ENCODE results near the gene SPCS2. TPM values are rescaled to one million over a fixed set of nuclear protein-coding genes. Genes with fewer than 3 reads are reported as not detected.
A peak's percentile ranks its signal among the peaks of the same experiment; 100 is the strongest.

SPCS2 gene
- total RNA-seq, 1 experiment from 2014 or later = 91.5 TPM

- H3K4me3 ChIP-seq (ENCODE audit: low read length) = no peak overlapping the region
- H3K36me3 ChIP-seq (ENCODE audit: insufficient read depth, low read length) = peaks cover 24% of the 10 kb centered on the region
- no peaks in the 10 kb centered on the region for H4K20me1 ChIP-seq (ENCODE audit: insufficient read depth, low read depth, low read length)
- H3K4me1 ChIP-seq (ENCODE audit: low read length) = no peaks in the 10 kb centered on the region; the same call in 1 of the 2 replicates
- no peaks in the 10 kb centered on the region for H3K79me2 ChIP-seq (ENCODE audit: low read length)
- no peaks in the 10 kb centered on the region for H3K9me3 ChIP-seq (ENCODE audit: low read length)
- no peak for DNase-seq
- H3K4me2 ChIP-seq (ENCODE audit: low read depth, low read length, poor library complexity, severe bottlenecking) = no peak overlapping the region
- H3K9ac ChIP-seq (ENCODE audit: low read length) = no peak overlapping the region
- no peak overlapping the region for H2AFZ ChIP-seq (ENCODE audit: low read length)
- H3K27ac ChIP-seq (ENCODE audit: low read length) = no peak overlapping the region
- H3K27me3 ChIP-seq (ENCODE audit: low read length) = no peaks in the 10 kb centered on the region
- no peaks in the 10 kb centered on the region for H3K9me2 ChIP-seq (replicated peaks; ENCODE audit: insufficient read depth, low read length)
Measured at GRCh38 chr11:74927496-74927895, 21.6 kb upstream of the SPCS2 start.

GRCh38 chr11:74929431-74930363 lies 19.4 kb upstream of the SPCS2 start:
- H3K4me2 ChIP-seq (ENCODE audit: low read depth, low read length, poor library complexity, severe bottlenecking) = no peak overlapping the region
- no peak overlapping the region for H3K9ac ChIP-seq (ENCODE audit: low read length)
- H3K4me3 ChIP-seq (ENCODE audit: low read length) = no peak overlapping the region
- H3K36me3 ChIP-seq (ENCODE audit: insufficient read depth, low read length) = peaks cover 39% of the 10 kb centered on the region
- peak overlapping the region; percentile 39 for H3K27ac ChIP-seq (ENCODE audit: low read length)
- H3K27me3 ChIP-seq (ENCODE audit: low read length) = no peaks in the 10 kb centered on the region
- H2AFZ ChIP-seq (ENCODE audit: low read length) = no peak overlapping the region
- no peaks in the 10 kb centered on the region for H4K20me1 ChIP-seq (ENCODE audit: insufficient read depth, low read depth, low read length)
- H3K79me2 ChIP-seq (ENCODE audit: low read length) = no peaks in the 10 kb centered on the region
- H3K4me1 ChIP-seq (ENCODE audit: low read length) = peaks cover 6% of the 10 kb centered on the region
- H3K9me2 ChIP-seq (replicated peaks; ENCODE audit: insufficient read depth, low read length) = no peaks in the 10 kb centered on the region
- DNase-seq = peak; percentile 95
- no peaks in the 10 kb centered on the region for H3K9me3 ChIP-seq (ENCODE audit: low read length)

GRCh38 chr11:74932169-74932568 lies 16.9 kb upstream of the SPCS2 start:
- peaks cover 64% of the 10 kb centered on the region for H3K36me3 ChIP-seq (ENCODE audit: insufficient read depth, low read length)

GRCh38 chr11:74932797-74933196 lies 16.3 kb upstream of the SPCS2 start:
- H3K27ac ChIP-seq (ENCODE audit: low read length) = no peak overlapping the region
- no peaks in the 10 kb centered on the region for H3K9me2 ChIP-seq (replicated peaks; ENCODE audit: insufficient read depth, low read length)
- no peaks in the 10 kb centered on the region for H4K20me1 ChIP-seq (ENCODE audit: insufficient read depth, low read depth, low read length)
- peaks cover 32% of the 10 kb centered on the region for H3K4me1 ChIP-seq (ENCODE audit: low read length)
- no peaks in the 10 kb centered on the region for H3K27me3 ChIP-seq (ENCODE audit: low read length)
- H3K4me2 ChIP-seq (ENCODE audit: low read depth, low read length, poor library complexity, severe bottlenecking) = no peak overlapping the region
- no peak overlapping the region for H3K9ac ChIP-seq (ENCODE audit: low read length)
- peaks cover 14% of the 10 kb centered on the region; the same call in 1 of the 2 replicates for H3K79me2 ChIP-seq (ENCODE audit: low read length)
- H3K9me3 ChIP-seq (ENCODE audit: low read length) = no peaks in the 10 kb centered on the region
- no peak for DNase-seq
- no peak overlapping the region for H3K4me3 ChIP-seq (ENCODE audit: low read length)
- H3K36me3 ChIP-seq (ENCODE audit: insufficient read depth, low read length) = peaks cover 61% of the 10 kb centered on the region
- no peak overlapping the region for H2AFZ ChIP-seq (ENCODE audit: low read length)

More at GRCh38 chr11:74932169-74932568, 16.9 kb upstream of the SPCS2 start:
- Histone ChIP-seq H3K9me2 (replicated peaks; ENCODE audit: insufficient read depth, low read length) (no peaks in the 10 kb centered on the region), H4K20me1 (ENCODE audit: insufficient read depth, low read depth, low read length) (no peaks in the 10 kb centered on the region), H2AFZ (ENCODE audit: low read length) (no peak overlapping the region), H3K4me2 (ENCODE audit: low read depth, low read length, poor library complexity, severe bottlenecking) (no peak overlapping the region), H3K4me1 (ENCODE audit: low read length) (peaks cover 31% of the 10 kb centered on the region), H3K27ac (ENCODE audit: low read length) (no peak overlapping the region), H3K9ac (ENCODE audit: low read length) (no peak overlapping the region), H3K79me2 (ENCODE audit: low read length) (peaks cover 14% of the 10 kb centered on the region; the same call in 1 of the 2 replicates), H3K27me3 (ENCODE audit: low read length) (no peaks in the 10 kb centered on the region), H3K4me3 (ENCODE audit: low read length) (no peak overlapping the region), H3K9me3 (ENCODE audit: low read length) (no peaks in the 10 kb centered on the region)
- no peak for DNase-seq

- no peak overlapping the region for H3K4me2 ChIP-seq (ENCODE audit: low read depth, low read length, poor library complexity, severe bottlenecking)
- no peak overlapping the region for H2AFZ ChIP-seq (ENCODE audit: low read length)
- H3K79me2 ChIP-seq (ENCODE audit: low read length) = peaks cover 19% of the 10 kb centered on the region
- no peaks in the 10 kb centered on the region for H4K20me1 ChIP-seq (ENCODE audit: insufficient read depth, low read depth, low read length)
- no peak overlapping the region; the same call in 1 of the 2 replicates for H3K27ac ChIP-seq (ENCODE audit: low read length)
- peaks cover 53% of the 10 kb centered on the region for H3K36me3 ChIP-seq (ENCODE audit: insufficient read depth, low read length)
- no peak overlapping the region for H3K9ac ChIP-seq (ENCODE audit: low read length)
- DNase-seq = no peak
- H3K9me2 ChIP-seq (replicated peaks; ENCODE audit: insufficient read depth, low read length) = no peaks in the 10 kb centered on the region
- no peak overlapping the region for H3K4me3 ChIP-seq (ENCODE audit: low read length)
- H3K27me3 ChIP-seq (ENCODE audit: low read length) = no peaks in the 10 kb centered on the region
- H3K4me1 ChIP-seq (ENCODE audit: low read length) = peaks cover 39% of the 10 kb centered on the region
- no peaks in the 10 kb centered on the region for H3K9me3 ChIP-seq (ENCODE audit: low read length)
Measured at GRCh38 chr11:74933765-74934164, 15.3 kb upstream of the SPCS2 start.

GRCh38 chr11:74935285-74935684 lies 13.8 kb upstream of the SPCS2 start:
- Histone ChIP-seq H3K4me3 (ENCODE audit: low read length) (no peak overlapping the region; the same call in 1 of the 2 replicates), H3K27ac (ENCODE audit: low read length) (peak overlapping the region; percentile 76), H3K36me3 (ENCODE audit: insufficient read depth, low read length) (peaks cover 46% of the 10 kb centered on the region), H4K20me1 (ENCODE audit: insufficient read depth, low read depth, low read length) (no peaks in the 10 kb centered on the region), H3K4me2 (ENCODE audit: low read depth, low read length, poor library complexity, severe bottlenecking) (no peak overlapping the region), H3K4me1 (ENCODE audit: low read length) (peaks cover 39% of the 10 kb centered on the region), H2AFZ (ENCODE audit: low read length) (no peak overlapping the region), H3K9me2 (replicated peaks; ENCODE audit: insufficient read depth, low read length) (no peaks in the 10 kb centered on the region), H3K79me2 (ENCODE audit: low read length) (peaks cover 20% of the 10 kb centered on the region), H3K9me3 (ENCODE audit: low read length) (no peaks in the 10 kb centered on the region), H3K27me3 (ENCODE audit: low read length) (no peaks in the 10 kb centered on the region), H3K9ac (ENCODE audit: low read length) (no peak overlapping the region)
- DNase-seq = no peak

- H2AFZ ChIP-seq (ENCODE audit: low read length) = no peak overlapping the region
- H3K79me2 ChIP-seq (ENCODE audit: low read length) = peaks cover 23% of the 10 kb centered on the region
- peaks cover 46% of the 10 kb centered on the region for H3K36me3 ChIP-seq (ENCODE audit: insufficient read depth, low read length)
Measured at GRCh38 chr11:74936087-74936486, 13.0 kb upstream of the SPCS2 start.

GRCh38 chr11:74936976-74937375 lies 12.1 kb upstream of the SPCS2 start:
- Histone ChIP-seq H4K20me1 (ENCODE audit: insufficient read depth, low read depth, low read length) (no peaks in the 10 kb centered on the region), H3K4me1 (ENCODE audit: low read length) (peaks cover 43% of the 10 kb centered on the region), H3K36me3 (ENCODE audit: insufficient read depth, low read length) (peaks cover 46% of the 10 kb centered on the region), H3K79me2 (ENCODE audit: low read length) (peaks cover 31% of the 10 kb centered on the region), H3K9me3 (ENCODE audit: low read length) (no peaks in the 10 kb centered on the region), H3K4me3 (ENCODE audit: low read length) (no peak overlapping the region), H3K9me2 (replicated peaks; ENCODE audit: insufficient read depth, low read length) (no peaks in the 10 kb centered on the region), H3K4me2 (ENCODE audit: low read depth, low read length, poor library complexity, severe bottlenecking) (no peak overlapping the region), H2AFZ (ENCODE audit: low read length) (no peak overlapping the region), H3K9ac (ENCODE audit: low read length) (no peak overlapping the region), H3K27ac (ENCODE audit: low read length) (no peak overlapping the region), H3K27me3 (ENCODE audit: low read length) (no peaks in the 10 kb centered on the region)
- no peak for DNase-seq

More at GRCh38 chr11:74936087-74936486, 13.0 kb upstream of the SPCS2 start:
- Histone ChIP-seq H4K20me1 (ENCODE audit: insufficient read depth, low read depth, low read length) (no peaks in the 10 kb centered on the region), H3K4me2 (ENCODE audit: low read depth, low read length, poor library complexity, severe bottlenecking) (peak overlapping the region; percentile 25), H3K9me2 (replicated peaks; ENCODE audit: insufficient read depth, low read length) (no peaks in the 10 kb centered on the region), H3K4me3 (ENCODE audit: low read length) (peak overlapping the region; percentile 26; the same call in 1 of the 2 replicates), H3K27ac (ENCODE audit: low read length) (peak overlapping the region; percentile 76), H3K27me3 (ENCODE audit: low read length) (no peaks in the 10 kb centered on the region), H3K9me3 (ENCODE audit: low read length) (no peaks in the 10 kb centered on the region), H3K4me1 (ENCODE audit: low read length) (peaks cover 39% of the 10 kb centered on the region), H3K9ac (ENCODE audit: low read length) (0 out of 2 replicates have a peak overlapping the region, but pooled peaks have one; percentile 31)
- DNase-seq = no peak

All from Karpas-422 (cell line).